HT-29 (cell line): ENCODE measurements around the gene TERT. TPM values are rescaled to one million over a fixed set of nuclear protein-coding genes. Genes with fewer than 3 reads are reported as not detected.
"Not testable (repeated sequence)": the region's sequence is repeated elsewhere in the genome, so short reads cannot be mapped to it uniquely, and the experiment has no call there.

ENCODE experiments used
- DNase-seq: peaks from one replicate; pipeline ENCODE4 v3.0.0-alpha.2; 2015; ENCODE audit warnings: low spot score
- total RNA-seq: library from RNA; depleted of rRNA; stranded (reverse); fragments of >200 nt; shearing (Covaris generic); gene quantifications from 2 replicates; pipeline ENCODE4 v1.2.3, GENCODE V29; 2014

The TERT gene
- total RNA-seq, 1 experiment from 2014 or later = 4.9 TPM

GRCh38 chr5:1240496-1241260, 54.2 kb downstream of the TERT start:
- DNase-seq = no peak

GRCh38 chr5:1239505-1240251, 55.2 kb downstream of the TERT start:
- DNase-seq = no peak

- DNase-seq = no peak
Measured at GRCh38 chr5:1235838-1236237, 59.0 kb downstream of the TERT start.

- no peak for DNase-seq
Measured at GRCh38 chr5:1235379-1235778, 59.5 kb downstream of the TERT start.

GRCh38 chr5:1232780-1233179, 62.1 kb downstream of the TERT start:
- DNase-seq = no peak

- DNase-seq = no peak
Measured at GRCh38 chr5:1231354-1231905, 63.4 kb downstream of the TERT start.

- no peak for DNase-seq
Measured at GRCh38 chr5:1230551-1230950, 64.3 kb downstream of the TERT start.

- DNase-seq = no peak
Measured at GRCh38 chr5:1229822-1230221, 65.0 kb downstream of the TERT start.

- DNase-seq = not testable (repeated sequence)
Measured at GRCh38 chr5:1229023-1229422, 65.8 kb downstream of the TERT start.

GRCh38 chr5:1228120-1228519, 66.7 kb downstream of the TERT start:
- DNase-seq = no peak

- peak; percentile 57 for DNase-seq
Measured at GRCh38 chr5:1227667-1228066, 67.2 kb downstream of the TERT start.

GRCh38 chr5:1226839-1227581, 67.9 kb downstream of the TERT start:
- DNase-seq = no peak

GRCh38 chr5:1226231-1226630, 68.6 kb downstream of the TERT start:
- DNase-seq = no peak

- DNase-seq = no peak
Measured at GRCh38 chr5:1225081-1225480, 69.8 kb downstream of the TERT start, which contains the start of gene SLC6A18. SLC6A18 (plus strand) TSS chr5:1225381; CDS start chr5:1225478, 97 bp downstream.

GRCh38 chr5:1224631-1225030, 70.2 kb downstream of the TERT start:
- DNase-seq = no peak

GRCh38 chr5:1223278-1223670, 71.6 kb downstream of the TERT start:
- DNase-seq = no peak

GRCh38 chr5:1222621-1223277, 72.1 kb downstream of the TERT start:
- DNase-seq = no peak

GRCh38 chr5:1222147-1222546, 72.7 kb downstream of the TERT start:
- no peak for DNase-seq

GRCh38 chr5:1221721-1222120, 73.1 kb downstream of the TERT start:
- DNase-seq = no peak

- DNase-seq = no peak
Measured at GRCh38 chr5:1220831-1221230, 74.0 kb downstream of the TERT start.

GRCh38 chr5:1220351-1220750, 74.5 kb downstream of the TERT start:
- DNase-seq = no peak

- no peak for DNase-seq
Measured at GRCh38 chr5:1219768-1220100, 75.1 kb downstream of the TERT start.
